GM23338 (cell line): Measurements from ENCODE around the gene ACSL3. TPM values are rescaled to one million over a fixed set of nuclear protein-coding genes. Genes with fewer than 3 reads are reported as not detected.
A peak's percentile ranks its signal among the peaks of the same experiment; 100 is the strongest.

Experiments
- ATAC-seq: fragments of 200-7000 bp; cut with Tn5 transposase; 3 replicates; pipeline ENCODE4 v1.9.1; 2020
- DNase-seq: peaks from one replicate; pipeline ENCODE4 v3.0.0-alpha.2; 2015; ENCODE audit warnings: low spot score
- H2AFZ ChIP-seq: fragments of 200-600 bp; sonication (generic); 2 replicates; pipeline ENCODE4 v1.8.0; 2016; ENCODE audit warnings: antibody characterized with exemption, mild to moderate bottlenecking, moderate library complexity
- H3F3A ChIP-seq: fragments of 200-600 bp; sonication (generic); replicated peaks from 2 replicates; pipeline ENCODE4 v1.8.0; 2017; ENCODE audit warnings: antibody characterized with exemption, mixed run types, low read depth
- H3K27ac ChIP-seq: fragments of 200-600 bp; sonication (generic); 2 replicates; pipeline ENCODE4 v1.6.1; 2016; ENCODE audit warnings: low read depth
- H3K27me3 ChIP-seq: fragments of 200-600 bp; sonication (generic); 2 replicates; pipeline ENCODE4 v1.8.0; 2016; ENCODE audit warnings: mild to moderate bottlenecking, mixed run types, moderate library complexity; ENCODE audit not compliant: insufficient read depth
- H3K36me3 ChIP-seq: fragments of 200-600 bp; sonication (generic); 2 replicates; pipeline ENCODE4 v1.8.0; 2016; ENCODE audit warnings: mild to moderate bottlenecking; ENCODE audit not compliant: insufficient read depth
- H3K4me1 ChIP-seq: fragments of 200-600 bp; sonication (generic); 2 replicates; pipeline ENCODE4 v1.8.0; 2016; ENCODE audit warnings: mild to moderate bottlenecking, moderate library complexity; ENCODE audit not compliant: insufficient read depth
- H3K4me2 ChIP-seq: fragments of 200-600 bp; sonication (generic); 2 replicates; pipeline ENCODE4 v1.7.1; 2017; ENCODE audit warnings: mixed run types
- H3K4me3 ChIP-seq: fragments of 200-600 bp; sonication (generic); 2 replicates; pipeline ENCODE4 v1.6.1; 2016; ENCODE audit warnings: mixed run types
- H3K79me2 ChIP-seq: fragments of 200-600 bp; sonication (generic); replicated peaks from 2 replicates; pipeline ENCODE4 v1.8.0; 2017; ENCODE audit warnings: mild to moderate bottlenecking; ENCODE audit not compliant: insufficient read depth
- H3K9me2 ChIP-seq: fragments of 200-600 bp; sonication (generic); 2 replicates; pipeline ENCODE4 v1.8.0; 2017; ENCODE audit not compliant: insufficient read depth
- H4K20me1 ChIP-seq: fragments of 200-600 bp; sonication (generic); replicated peaks from 2 replicates; pipeline ENCODE4 v1.8.0; 2017; ENCODE audit warnings: mild to moderate bottlenecking; ENCODE audit not compliant: insufficient read depth
- H3K27ac Mint-ChIP-seq: 2 replicates; pipeline ENCODE4 v1.8.0; 2020; ENCODE audit warnings: inconsistent platforms, mild to moderate bottlenecking, moderate library complexity, mixed read lengths
- H3K27me3 Mint-ChIP-seq: 3 replicates; pipeline ENCODE4 v1.8.0; 2022; ENCODE audit warnings: low read depth, mild to moderate bottlenecking, moderate library complexity, mixed read lengths, inconsistent platforms; ENCODE audit not compliant: insufficient read depth, poor library complexity
- H3K36me3 Mint-ChIP-seq: 3 replicates; pipeline ENCODE4 v1.8.0; 2021; ENCODE audit warnings: low read depth, mild to moderate bottlenecking, inconsistent platforms, moderate library complexity, mixed read lengths
- H3K4me1 Mint-ChIP-seq: 3 replicates; pipeline ENCODE4 v1.8.0; 2020; ENCODE audit warnings: mild to moderate bottlenecking, inconsistent platforms, mixed read lengths
- H3K4me3 Mint-ChIP-seq: 3 replicates; pipeline ENCODE4 v1.8.0; 2021; ENCODE audit warnings: moderate library complexity, mild to moderate bottlenecking, inconsistent platforms, mixed read lengths
- H3K9me3 Mint-ChIP-seq: 3 replicates; pipeline ENCODE4 v1.8.0; 2020; ENCODE audit warnings: moderate library complexity, mild to moderate bottlenecking, inconsistent platforms, mixed read lengths
- CREB1 ChIP-seq: fragments of 250-450 bp; sonication (Bioruptor Pico); IDR thresholded peaks from 2 replicates; pipeline ENCODE4 v1.5.0; 2020; ENCODE audit warnings: low read depth, mild to moderate bottlenecking, moderate library complexity
- EZH2 ChIP-seq: fragments of 200-600 bp; sonication (generic); IDR thresholded peaks from one replicate; pipeline ENCODE4 v1.8.0; 2017; ENCODE audit warnings: antibody characterized with exemption, mild to moderate bottlenecking, low read depth; ENCODE audit not compliant: unreplicated experiment
- EZH2phosphoT487 ChIP-seq: fragments of 200-600 bp; sonication (generic); IDR thresholded peaks from one replicate; pipeline ENCODE4 v1.8.1; 2018; ENCODE audit warnings: antibody characterized with exemption; ENCODE audit not compliant: unreplicated experiment
- JUNB ChIP-seq: IDR thresholded peaks from one replicate; pipeline ENCODE4 v1.6.1; 2016; ENCODE audit warnings: antibody characterized with exemption; ENCODE audit not compliant: unreplicated experiment
- NANOG ChIP-seq: IDR thresholded peaks from 2 replicates; pipeline ENCODE4 v1.6.1; 2016; ENCODE audit warnings: antibody characterized with exemption, borderline replicate concordance
- POLR2AphosphoS5 ChIP-seq: IDR thresholded peaks from 2 replicates; pipeline ENCODE4 v1.6.1; 2016; ENCODE audit warnings: antibody characterized with exemption, low read depth
- STAT1 ChIP-seq: IDR thresholded peaks from one replicate; pipeline ENCODE4 v1.6.1; 2016; ENCODE audit warnings: antibody characterized with exemption; ENCODE audit not compliant: unreplicated experiment
- ZNF114 ChIP-seq: fragments of 250-450 bp; sonication (Bioruptor Pico); IDR thresholded peaks from 2 replicates; pipeline ENCODE4 v1.5.0; 2020; ENCODE audit warnings: mild to moderate bottlenecking, moderate library complexity
- ZNF331 ChIP-seq: fragments of 250-450 bp; sonication (Bioruptor Pico); IDR thresholded peaks from 2 replicates; pipeline ENCODE4 v1.5.0; 2020; ENCODE audit warnings: low read depth, mild to moderate bottlenecking, moderate library complexity
- polyA plus RNA-seq: library from polyadenylated mRNA; unstranded; fragments of >200 nt; fragmentation: Nextera tagmentation; extraction: Ambion mirVana; gene quantifications from 2 replicates; pipeline ENCODE4 v1.2.1, GENCODE V29; 2016
- total RNA-seq: library from RNA; depleted of rRNA; stranded (reverse); fragments of >200 nt; shearing (Covaris generic); gene quantifications from 2 replicates; pipeline ENCODE4 v1.2.3, GENCODE V29; 2014
- TF ChIP-seq, protein P1 (sequence below): IDR thresholded peaks from 2 replicates; pipeline ENCODE4 v1.6.1; 2016; ENCODE audit warnings: antibody characterized with exemption
- TF ChIP-seq, protein P2 (sequence below): IDR thresholded peaks from one replicate; pipeline ENCODE4 v1.6.1; 2018; ENCODE audit warnings: antibody characterized with exemption; ENCODE audit not compliant: unreplicated experiment
- TF ChIP-seq, protein P3 (sequence below), 2 experiments: fragments of 200-600 bp in 1 of 2; sonication (generic) in 1 of 2; conservative IDR thresholded peaks; 2 replicates each; pipeline versions ENCODE4 v1.5.1 to v1.6.1; 2016 to 2017; ENCODE audit warnings: antibody characterized with exemption in 2 of 2, low read depth in 2 of 2, mild to moderate bottlenecking in 2 of 2, moderate library complexity in 1 of 2
- TF ChIP-seq, protein P4 (sequence below): fragments of 250-450 bp; sonication (Bioruptor Pico); IDR thresholded peaks from 2 replicates; pipeline ENCODE4 v1.5.0; 2020; ENCODE audit warnings: mild to moderate bottlenecking, moderate library complexity

The ACSL3 gene
- total and polyA plus RNA-seq, 2 experiments from 2014 or later = 55.3 to 130 TPM

DNA sequence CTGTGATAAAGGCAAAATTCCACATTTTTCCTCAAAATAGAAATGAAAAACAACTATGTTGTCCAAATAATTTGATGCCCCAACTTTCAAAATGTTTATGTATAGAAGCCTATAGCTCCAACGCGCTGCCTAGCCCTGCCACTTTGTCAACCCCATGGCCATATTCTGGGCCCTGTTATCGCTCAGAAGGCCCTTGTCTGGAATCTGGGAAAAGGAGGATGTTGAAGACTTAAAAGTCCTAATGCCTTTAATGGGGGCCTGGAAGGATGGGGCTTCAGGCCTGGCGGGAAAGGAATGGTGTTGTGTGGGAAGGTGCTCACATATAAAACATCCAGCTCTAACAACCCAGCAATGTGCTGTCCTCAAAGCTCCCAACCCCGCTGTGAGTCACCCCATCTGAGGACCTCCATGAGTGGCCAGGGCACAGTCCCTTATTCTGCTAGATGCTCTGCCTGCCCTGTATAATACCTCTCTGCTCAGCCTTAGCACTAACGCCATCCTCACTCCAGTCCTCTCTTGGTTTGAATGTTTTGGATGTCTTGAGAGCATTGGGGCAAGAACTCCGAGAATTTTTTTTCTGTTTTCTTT is 86.0 kb downstream of the ACSL3 start:
- Mint-ChIP-seq H3K27me3 (peaks cover 6% of the 10 kb centered on the region), H3K27ac (no peak overlapping the region), H3K36me3 (no peaks in the 10 kb centered on the region), H3K4me3 (no peak overlapping the region), H3K4me1 (peaks cover 25% of the 10 kb centered on the region; the same call in 2 of the 3 replicates), H3K9me3 (no peaks in the 10 kb centered on the region)
- Histone ChIP-seq H3K4me3 (no peak overlapping the region), H4K20me1 (no peaks in the 10 kb centered on the region), H3K4me1 (peaks cover 18% of the 10 kb centered on the region), H3F3A (no peaks in the 10 kb centered on the region), H3K36me3 (no peaks in the 10 kb centered on the region), H3K4me2 (no peak overlapping the region), H3K27me3 (no peaks in the 10 kb centered on the region), H3K9me2 (no peaks in the 10 kb centered on the region), H3K79me2 (no peaks in the 10 kb centered on the region), H3K27ac (peak overlapping the region; percentile 12; the same call in 1 of the 2 replicates), H2AFZ (no peak overlapping the region)
- no peak for TF ChIP-seq ZNF331 (CRISPR knock-in tag)
- TF ChIP-seq STAT1 = no peak
- TF ChIP-seq, protein P1, sequence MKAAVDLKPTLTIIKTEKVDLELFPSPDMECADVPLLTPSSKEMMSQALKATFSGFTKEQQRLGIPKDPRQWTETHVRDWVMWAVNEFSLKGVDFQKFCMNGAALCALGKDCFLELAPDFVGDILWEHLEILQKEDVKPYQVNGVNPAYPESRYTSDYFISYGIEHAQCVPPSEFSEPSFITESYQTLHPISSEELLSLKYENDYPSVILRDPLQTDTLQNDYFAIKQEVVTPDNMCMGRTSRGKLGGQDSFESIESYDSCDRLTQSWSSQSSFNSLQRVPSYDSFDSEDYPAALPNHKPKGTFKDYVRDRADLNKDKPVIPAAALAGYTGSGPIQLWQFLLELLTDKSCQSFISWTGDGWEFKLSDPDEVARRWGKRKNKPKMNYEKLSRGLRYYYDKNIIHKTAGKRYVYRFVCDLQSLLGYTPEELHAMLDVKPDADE = no peak
- TF ChIP-seq, protein P2, sequence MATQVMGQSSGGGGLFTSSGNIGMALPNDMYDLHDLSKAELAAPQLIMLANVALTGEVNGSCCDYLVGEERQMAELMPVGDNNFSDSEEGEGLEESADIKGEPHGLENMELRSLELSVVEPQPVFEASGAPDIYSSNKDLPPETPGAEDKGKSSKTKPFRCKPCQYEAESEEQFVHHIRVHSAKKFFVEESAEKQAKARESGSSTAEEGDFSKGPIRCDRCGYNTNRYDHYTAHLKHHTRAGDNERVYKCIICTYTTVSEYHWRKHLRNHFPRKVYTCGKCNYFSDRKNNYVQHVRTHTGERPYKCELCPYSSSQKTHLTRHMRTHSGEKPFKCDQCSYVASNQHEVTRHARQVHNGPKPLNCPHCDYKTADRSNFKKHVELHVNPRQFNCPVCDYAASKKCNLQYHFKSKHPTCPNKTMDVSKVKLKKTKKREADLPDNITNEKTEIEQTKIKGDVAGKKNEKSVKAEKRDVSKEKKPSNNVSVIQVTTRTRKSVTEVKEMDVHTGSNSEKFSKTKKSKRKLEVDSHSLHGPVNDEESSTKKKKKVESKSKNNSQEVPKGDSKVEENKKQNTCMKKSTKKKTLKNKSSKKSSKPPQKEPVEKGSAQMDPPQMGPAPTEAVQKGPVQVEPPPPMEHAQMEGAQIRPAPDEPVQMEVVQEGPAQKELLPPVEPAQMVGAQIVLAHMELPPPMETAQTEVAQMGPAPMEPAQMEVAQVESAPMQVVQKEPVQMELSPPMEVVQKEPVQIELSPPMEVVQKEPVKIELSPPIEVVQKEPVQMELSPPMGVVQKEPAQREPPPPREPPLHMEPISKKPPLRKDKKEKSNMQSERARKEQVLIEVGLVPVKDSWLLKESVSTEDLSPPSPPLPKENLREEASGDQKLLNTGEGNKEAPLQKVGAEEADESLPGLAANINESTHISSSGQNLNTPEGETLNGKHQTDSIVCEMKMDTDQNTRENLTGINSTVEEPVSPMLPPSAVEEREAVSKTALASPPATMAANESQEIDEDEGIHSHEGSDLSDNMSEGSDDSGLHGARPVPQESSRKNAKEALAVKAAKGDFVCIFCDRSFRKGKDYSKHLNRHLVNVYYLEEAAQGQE = no peak
- no peak for TF ChIP-seq EZH2
- TF ChIP-seq, protein P3, sequence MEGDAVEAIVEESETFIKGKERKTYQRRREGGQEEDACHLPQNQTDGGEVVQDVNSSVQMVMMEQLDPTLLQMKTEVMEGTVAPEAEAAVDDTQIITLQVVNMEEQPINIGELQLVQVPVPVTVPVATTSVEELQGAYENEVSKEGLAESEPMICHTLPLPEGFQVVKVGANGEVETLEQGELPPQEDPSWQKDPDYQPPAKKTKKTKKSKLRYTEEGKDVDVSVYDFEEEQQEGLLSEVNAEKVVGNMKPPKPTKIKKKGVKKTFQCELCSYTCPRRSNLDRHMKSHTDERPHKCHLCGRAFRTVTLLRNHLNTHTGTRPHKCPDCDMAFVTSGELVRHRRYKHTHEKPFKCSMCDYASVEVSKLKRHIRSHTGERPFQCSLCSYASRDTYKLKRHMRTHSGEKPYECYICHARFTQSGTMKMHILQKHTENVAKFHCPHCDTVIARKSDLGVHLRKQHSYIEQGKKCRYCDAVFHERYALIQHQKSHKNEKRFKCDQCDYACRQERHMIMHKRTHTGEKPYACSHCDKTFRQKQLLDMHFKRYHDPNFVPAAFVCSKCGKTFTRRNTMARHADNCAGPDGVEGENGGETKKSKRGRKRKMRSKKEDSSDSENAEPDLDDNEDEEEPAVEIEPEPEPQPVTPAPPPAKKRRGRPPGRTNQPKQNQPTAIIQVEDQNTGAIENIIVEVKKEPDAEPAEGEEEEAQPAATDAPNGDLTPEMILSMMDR (conservative IDR thresholded peaks at IDR 0.05; ENCODE audit: low read depth in 2 of 2) = no peak
- no peak for TF ChIP-seq CREB1 (CRISPR knock-in tag)
- TF ChIP-seq ZNF114 (CRISPR knock-in tag) = no peak
- no peak for TF ChIP-seq POLR2AphosphoS5
- no peak for TF ChIP-seq EZH2phosphoT487
- TF ChIP-seq, protein P4, sequence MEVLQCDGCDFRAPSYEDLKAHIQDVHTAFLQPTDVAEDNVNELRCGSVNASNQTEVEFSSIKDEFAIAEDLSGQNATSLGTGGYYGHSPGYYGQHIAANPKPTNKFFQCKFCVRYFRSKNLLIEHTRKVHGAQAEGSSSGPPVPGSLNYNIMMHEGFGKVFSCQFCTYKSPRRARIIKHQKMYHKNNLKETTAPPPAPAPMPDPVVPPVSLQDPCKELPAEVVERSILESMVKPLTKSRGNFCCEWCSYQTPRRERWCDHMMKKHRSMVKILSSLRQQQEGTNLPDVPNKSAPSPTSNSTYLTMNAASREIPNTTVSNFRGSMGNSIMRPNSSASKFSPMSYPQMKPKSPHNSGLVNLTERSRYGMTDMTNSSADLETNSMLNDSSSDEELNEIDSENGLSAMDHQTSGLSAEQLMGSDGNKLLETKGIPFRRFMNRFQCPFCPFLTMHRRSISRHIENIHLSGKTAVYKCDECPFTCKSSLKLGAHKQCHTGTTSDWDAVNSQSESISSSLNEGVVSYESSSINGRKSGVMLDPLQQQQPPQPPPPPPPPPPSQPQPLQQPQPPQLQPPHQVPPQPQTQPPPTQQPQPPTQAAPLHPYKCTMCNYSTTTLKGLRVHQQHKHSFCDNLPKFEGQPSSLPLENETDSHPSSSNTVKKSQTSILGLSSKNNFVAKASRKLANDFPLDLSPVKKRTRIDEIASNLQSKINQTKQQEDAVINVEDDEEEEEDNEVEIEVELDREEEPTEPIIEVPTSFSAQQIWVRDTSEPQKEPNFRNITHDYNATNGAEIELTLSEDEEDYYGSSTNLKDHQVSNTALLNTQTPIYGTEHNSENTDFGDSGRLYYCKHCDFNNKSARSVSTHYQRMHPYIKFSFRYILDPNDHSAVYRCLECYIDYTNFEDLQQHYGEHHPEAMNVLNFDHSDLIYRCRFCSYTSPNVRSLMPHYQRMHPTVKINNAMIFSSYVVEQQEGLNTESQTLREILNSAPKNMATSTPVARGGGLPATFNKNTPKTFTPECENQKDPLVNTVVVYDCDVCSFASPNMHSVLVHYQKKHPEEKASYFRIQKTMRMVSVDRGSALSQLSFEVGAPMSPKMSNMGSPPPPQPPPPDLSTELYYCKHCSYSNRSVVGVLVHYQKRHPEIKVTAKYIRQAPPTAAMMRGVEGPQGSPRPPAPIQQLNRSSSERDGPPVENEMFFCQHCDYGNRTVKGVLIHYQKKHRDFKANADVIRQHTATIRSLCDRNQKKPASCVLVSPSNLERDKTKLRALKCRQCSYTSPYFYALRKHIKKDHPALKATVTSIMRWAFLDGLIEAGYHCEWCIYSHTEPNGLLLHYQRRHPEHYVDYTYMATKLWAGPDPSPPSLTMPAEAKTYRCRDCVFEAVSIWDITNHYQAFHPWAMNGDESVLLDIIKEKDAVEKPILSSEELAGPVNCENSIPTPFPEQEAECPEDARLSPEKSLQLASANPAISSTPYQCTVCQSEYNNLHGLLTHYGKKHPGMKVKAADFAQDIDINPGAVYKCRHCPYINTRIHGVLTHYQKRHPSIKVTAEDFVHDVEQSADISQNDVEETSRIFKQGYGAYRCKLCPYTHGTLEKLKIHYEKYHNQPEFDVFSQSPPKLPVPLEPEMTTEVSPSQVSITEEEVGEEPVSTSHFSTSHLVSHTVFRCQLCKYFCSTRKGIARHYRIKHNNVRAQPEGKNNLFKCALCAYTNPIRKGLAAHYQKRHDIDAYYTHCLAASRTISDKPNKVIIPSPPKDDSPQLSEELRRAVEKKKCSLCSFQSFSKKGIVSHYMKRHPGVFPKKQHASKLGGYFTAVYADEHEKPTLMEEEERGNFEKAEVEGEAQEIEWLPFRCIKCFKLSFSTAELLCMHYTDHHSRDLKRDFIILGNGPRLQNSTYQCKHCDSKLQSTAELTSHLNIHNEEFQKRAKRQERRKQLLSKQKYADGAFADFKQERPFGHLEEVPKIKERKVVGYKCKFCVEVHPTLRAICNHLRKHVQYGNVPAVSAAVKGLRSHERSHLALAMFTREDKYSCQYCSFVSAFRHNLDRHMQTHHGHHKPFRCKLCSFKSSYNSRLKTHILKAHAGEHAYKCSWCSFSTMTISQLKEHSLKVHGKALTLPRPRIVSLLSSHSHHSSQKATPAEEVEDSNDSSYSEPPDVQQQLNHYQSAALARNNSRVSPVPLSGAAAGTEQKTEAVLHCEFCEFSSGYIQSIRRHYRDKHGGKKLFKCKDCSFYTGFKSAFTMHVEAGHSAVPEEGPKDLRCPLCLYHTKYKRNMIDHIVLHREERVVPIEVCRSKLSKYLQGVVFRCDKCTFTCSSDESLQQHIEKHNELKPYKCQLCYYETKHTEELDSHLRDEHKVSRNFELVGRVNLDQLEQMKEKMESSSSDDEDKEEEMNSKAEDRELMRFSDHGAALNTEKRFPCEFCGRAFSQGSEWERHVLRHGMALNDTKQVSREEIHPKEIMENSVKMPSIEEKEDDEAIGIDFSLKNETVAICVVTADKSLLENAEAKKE = no peak
- TF ChIP-seq JUNB = no peak
- no peak for TF ChIP-seq NANOG
- ATAC-seq (peak; percentile 57), DNase-seq (peak; percentile 11)
